Heart left ventricle (tissue), 13 donors: Measurements from ENCODE around the gene GPANK1.

Experiments
- CTCF ChIP-seq, 12 donors: fragments of 200-600 bp; sonication (generic) in 4 of 12; IDR thresholded peaks; one replicate each; pipeline versions ENCODE4 v1.5.0 to v1.8.0; 2018 to 2022; ENCODE audit warnings: antibody characterized with exemption in 12 of 12, mild to moderate bottlenecking in 5 of 12
- POLR2A ChIP-seq, 2 donors: fragments of 450-650 bp; IDR thresholded peaks; one replicate each; pipeline ENCODE4 v1.6.1; 2017; ENCODE audit warnings: antibody characterized with exemption in 2 of 2, mild to moderate bottlenecking in 2 of 2, moderate library complexity in 2 of 2
- donor health status: ischemic (EF 13 %, LVEDD 7.1; RV severe dilation, severe dysfunction).
- donor health status: DM: no; HTN: yes; CAD: no.
- donor health status: DM: no; HTN: no; CAD: no.
- donor health status: ischemic (EF 25% LVEDD 6.9; RV normal size, moderate dysfunction).
- donor health status: ischemic (EF 25% LVEDD 5.7; RV mildly dilated, moderate dysfunction).
- donor health status: ischemic (EF 35%, LVEDD 5.7; RV mildly dilated, moderate dysfunction).
- donor health status: nonischemic (EF 11% LVEDD 7.7; RV severe dilation, severe dysfunction).
- donor health status: DM: yes; HTN: yes; CAD: no.
- donor health status: PGD.
- donor health status: ischemic (EF 29% LVEDD 5.4; RV normal size, mild dysfunction).
- donor health status: nonischemic (EF 23%, LVEDD 6.1; RV moderate dilation, normal function).

DNA sequence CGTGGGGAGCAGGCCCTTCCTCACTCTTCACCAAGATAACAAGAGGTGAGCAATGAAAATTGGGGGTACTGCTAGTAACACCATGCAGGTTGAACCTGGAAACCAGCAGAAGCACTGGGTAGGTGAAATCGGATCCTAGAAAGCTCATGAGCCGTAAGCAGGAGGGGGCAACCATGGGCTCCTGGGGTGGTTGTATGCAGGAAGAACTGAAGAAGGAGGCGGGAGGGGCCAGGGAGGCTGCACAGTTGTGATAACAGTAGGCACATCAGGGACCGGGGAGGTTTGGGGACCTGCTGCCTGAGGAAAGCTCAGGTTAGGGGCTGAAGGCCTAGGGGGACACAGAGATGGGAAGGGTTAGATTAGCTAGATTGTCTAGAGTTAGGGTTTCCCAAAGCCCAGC, 21.7 kb upstream of the GPANK1 start:
- TF ChIP-seq CTCF (IDR thresholded peaks at IDR 0.05): no peak
- TF ChIP-seq POLR2A (IDR thresholded peaks at IDR 0.05): no peak
